Stomach (tissue), 9 donors: ENCODE measurements around the gene CCNJL. TPM values are rescaled to one million over a fixed set of nuclear protein-coding genes. Genes with fewer than 3 reads are reported as not detected.

Source experiments
- DNase-seq, 2 donors: peaks; one replicate each; pipeline versions ENCODE4 v3.0.0 to v3.0.0-alpha.2; 2013 to 2019
- H3K27ac ChIP-seq, 5 donors: fragments of 200-600 bp in 4 of 5; sonication (generic) in 4 of 5; one replicate each; pipeline ENCODE4 v1.5.1; 2013 to 2019; ENCODE audit warnings: mild to moderate bottlenecking in 1 of 5, moderate library complexity in 1 of 5
- H3K27me3 ChIP-seq, 3 donors: fragments of 200-600 bp; sonication (generic); one replicate each; pipeline ENCODE4 v1.5.1; 2017 to 2019; ENCODE audit warnings: mixed run types in 1 of 3
- H3K36me3 ChIP-seq, 4 donors: fragments of 200-600 bp; sonication (generic); 1 replicate in 3 of 4; 2 replicates in 1 of 4; pipeline ENCODE4 v1.5.1; 2016 to 2019
- H3K4me1 ChIP-seq, 4 donors: fragments of 200-600 bp; sonication (generic); one replicate each; pipeline ENCODE4 v1.5.1; 2016 to 2019
- H3K4me3 ChIP-seq, 4 donors: fragments of 200-600 bp; sonication (generic) in 3 of 4; one replicate each; pipeline ENCODE4 v1.5.1; 2016 to 2019; ENCODE audit warnings: mild to moderate bottlenecking in 1 of 4
- H3K9me3 ChIP-seq, 4 donors: fragments of 200-600 bp; sonication (generic); one replicate each; pipeline ENCODE4 v1.5.1; 2016 to 2019
- EP300 ChIP-seq: sonication (generic); formaldehyde crosslinking; IDR thresholded peaks from one replicate; pipeline ENCODE4 v1.6.1; 2017; ENCODE audit warnings: antibody characterized with exemption
- POLR2A ChIP-seq, 4 donors: fragments of 450-650 bp; IDR thresholded peaks; one replicate each; pipeline ENCODE4 v1.6.1; 2016; ENCODE audit warnings: antibody characterized with exemption in 4 of 4, control low read depth in 2 of 4, mild to moderate bottlenecking in 1 of 4, moderate library complexity in 1 of 4
- POLR2AphosphoS5 ChIP-seq, 3 donors: sonication (generic); formaldehyde crosslinking; IDR thresholded peaks; one replicate each; pipeline ENCODE4 v1.6.1; 2016; ENCODE audit warnings: antibody characterized with exemption in 3 of 3
- WGBS, 5 donors: extraction: QIAGEN DNeasy Blood & Tissue Kit in 3 of 5; methylation state at CpG; one replicate each; pipeline versions ENCODE4 v1.1.5 to v1.1.7; 2013 to 2018; 5-methylcytosine and 5-hydroxymethylcytosine counted together
- intact Hi-C: fragments of 100-400 bp; cut with DNase I; formaldehyde crosslinking; loops from one replicate; pipeline ENCODE4 v1.15.1; 2023; ENCODE audit warnings: low total_unique reads
- polyA plus RNA-seq, 3 donors: library from polyadenylated mRNA; stranded (reverse); fragments of 200-250 nt; gene quantifications; one replicate each; pipeline ENCODE4 v1.2.3, GENCODE V29; 2013
- total RNA-seq, 5 donors: library from RNA; depleted of rRNA; stranded (reverse); fragments of >200 nt; gene quantifications; one replicate each; pipeline versions ENCODE4 v1.1.0 to v1.2.3, GENCODE V29; 2014 to 2016
- TF ChIP-seq, protein P1 (sequence below), 7 experiments: fragments of 450-650 bp in 4 of 7; fragments of 200-600 bp in 3 of 7; sonication (generic) in 3 of 7; IDR thresholded peaks; one replicate each; pipeline ENCODE4 v1.5.1; 2016 to 2019; ENCODE audit warnings: antibody characterized with exemption in 7 of 7, control low read depth in 2 of 7, mild to moderate bottlenecking in 1 of 7
- donor health status: healthy with polysubstance abuse.
- donor health status: Bipolar disorder and iron deficiency.
- donor health status: healthy.

CCNJL gene
- total and polyA plus RNA-seq, 8 donors, result 1.4 to 104 (median 3.5) TPM

DNA sequence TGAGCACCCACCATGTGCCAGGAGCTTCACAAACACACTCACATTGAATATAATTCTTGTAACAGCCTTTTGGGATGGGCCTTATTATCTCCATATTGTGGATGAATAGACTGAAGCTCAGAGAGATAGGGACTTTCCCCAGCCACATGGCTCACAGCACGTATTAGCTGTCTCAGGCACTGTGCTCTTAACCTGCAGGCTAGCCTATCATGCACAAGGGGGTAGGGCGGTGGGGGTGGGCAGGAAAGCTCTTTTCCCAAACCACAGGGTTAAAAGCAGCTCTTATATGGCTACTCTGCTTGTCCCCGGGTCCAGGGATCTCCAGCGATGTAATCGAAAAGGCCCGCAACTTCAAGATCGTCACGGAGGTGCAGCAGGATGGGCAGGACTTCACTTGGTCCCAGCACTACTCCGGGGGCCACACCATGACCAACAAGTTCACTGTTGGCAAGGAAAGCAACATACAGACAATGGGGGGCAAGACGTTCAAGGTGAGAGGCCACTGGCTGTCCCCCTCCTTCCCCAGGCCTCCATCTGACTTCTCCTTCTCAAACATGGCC lies 80.5 kb downstream of the CCNJL start:
- TF ChIP-seq EP300 (no peak), POLR2A (IDR thresholded peaks at IDR 0.05) (no peak), POLR2AphosphoS5 (IDR thresholded peaks at IDR 0.05) (no peak)
- TF ChIP-seq, protein P1, sequence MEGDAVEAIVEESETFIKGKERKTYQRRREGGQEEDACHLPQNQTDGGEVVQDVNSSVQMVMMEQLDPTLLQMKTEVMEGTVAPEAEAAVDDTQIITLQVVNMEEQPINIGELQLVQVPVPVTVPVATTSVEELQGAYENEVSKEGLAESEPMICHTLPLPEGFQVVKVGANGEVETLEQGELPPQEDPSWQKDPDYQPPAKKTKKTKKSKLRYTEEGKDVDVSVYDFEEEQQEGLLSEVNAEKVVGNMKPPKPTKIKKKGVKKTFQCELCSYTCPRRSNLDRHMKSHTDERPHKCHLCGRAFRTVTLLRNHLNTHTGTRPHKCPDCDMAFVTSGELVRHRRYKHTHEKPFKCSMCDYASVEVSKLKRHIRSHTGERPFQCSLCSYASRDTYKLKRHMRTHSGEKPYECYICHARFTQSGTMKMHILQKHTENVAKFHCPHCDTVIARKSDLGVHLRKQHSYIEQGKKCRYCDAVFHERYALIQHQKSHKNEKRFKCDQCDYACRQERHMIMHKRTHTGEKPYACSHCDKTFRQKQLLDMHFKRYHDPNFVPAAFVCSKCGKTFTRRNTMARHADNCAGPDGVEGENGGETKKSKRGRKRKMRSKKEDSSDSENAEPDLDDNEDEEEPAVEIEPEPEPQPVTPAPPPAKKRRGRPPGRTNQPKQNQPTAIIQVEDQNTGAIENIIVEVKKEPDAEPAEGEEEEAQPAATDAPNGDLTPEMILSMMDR (IDR thresholded peaks at IDR 0.05), result no peak
- no peaks in the 10 kb centered on the region for H3K27me3 ChIP-seq
- H3K27ac ChIP-seq, result no peak overlapping the region
- H3K9me3 ChIP-seq, result no peaks in the 10 kb centered on the region
- 84 to 89% (median 87%) methylated on average over 10 of the region's 10 CpGs for WGBS, 5 donors
- intact Hi-C loops, result no loop called here
- no peaks in the 10 kb centered on the region for H3K4me1 ChIP-seq
- no peaks in the 10 kb centered on the region for H3K36me3 ChIP-seq
- no peak overlapping the region for H3K4me3 ChIP-seq
- DNase-seq, result no peak

DNA sequence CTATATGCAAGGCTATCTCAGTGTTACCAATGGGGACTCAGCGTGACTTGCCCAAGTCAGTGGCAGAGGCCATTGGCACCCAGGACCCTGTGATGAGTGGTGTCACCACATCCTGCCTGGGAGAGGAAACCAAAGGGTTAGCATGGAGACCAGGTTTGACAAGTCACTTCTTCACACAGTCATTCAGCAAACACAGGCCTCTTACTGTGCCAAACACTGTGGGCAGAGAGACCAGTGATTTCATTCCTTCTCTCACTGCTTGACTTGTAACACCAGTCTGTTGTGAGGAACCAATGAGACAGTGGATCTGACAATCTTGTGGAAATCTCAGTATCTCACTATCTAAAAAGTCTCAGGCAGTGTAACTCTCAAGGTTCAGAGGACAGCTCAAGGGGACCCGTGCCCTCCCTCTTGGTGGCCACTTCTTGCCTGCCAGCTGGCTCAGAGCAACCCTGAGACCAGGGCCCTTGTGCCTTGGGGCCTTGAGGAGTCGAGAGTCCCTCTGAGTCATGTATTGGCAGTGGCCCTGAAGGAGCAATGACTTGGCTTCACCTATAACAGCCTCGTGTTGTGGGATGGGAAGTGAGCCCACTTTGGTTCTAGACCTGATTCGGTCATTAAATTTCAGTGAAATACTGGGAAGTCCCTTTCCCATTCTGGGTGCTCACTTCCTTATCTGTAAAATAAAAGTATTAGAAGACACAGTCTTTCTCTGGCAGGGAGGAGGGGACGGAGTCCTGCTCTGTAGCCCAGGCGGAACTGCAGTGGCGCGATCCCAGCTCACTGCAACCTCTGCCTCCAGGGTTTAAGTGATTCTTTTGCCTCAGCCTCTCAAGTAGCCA lies 81.5 kb downstream of the CCNJL start:
- Histone ChIP-seq H3K27me3 (no peaks in the 10 kb centered on the region), H3K9me3 (no peaks in the 10 kb centered on the region), H3K4me3 (no peak overlapping the region), H3K4me1 (no peaks in the 10 kb centered on the region), H3K36me3 (no peaks in the 10 kb centered on the region), H3K27ac (no peak overlapping the region)
- DNase-seq, result peak in 1 of 2 donors; percentile 29
- no peak for TF ChIP-seq POLR2AphosphoS5 (IDR thresholded peaks at IDR 0.05)
- no peak for TF ChIP-seq EP300
- TF ChIP-seq POLR2A (IDR thresholded peaks at IDR 0.05), result no peak
- TF ChIP-seq, protein P1 (IDR thresholded peaks at IDR 0.05), result no peak
- intact Hi-C loops, result no loop called here
- WGBS, 5 donors, result 75 to 96% (median 82%) methylated on average over 7 to 9 of the region's 9 CpGs

DNA sequence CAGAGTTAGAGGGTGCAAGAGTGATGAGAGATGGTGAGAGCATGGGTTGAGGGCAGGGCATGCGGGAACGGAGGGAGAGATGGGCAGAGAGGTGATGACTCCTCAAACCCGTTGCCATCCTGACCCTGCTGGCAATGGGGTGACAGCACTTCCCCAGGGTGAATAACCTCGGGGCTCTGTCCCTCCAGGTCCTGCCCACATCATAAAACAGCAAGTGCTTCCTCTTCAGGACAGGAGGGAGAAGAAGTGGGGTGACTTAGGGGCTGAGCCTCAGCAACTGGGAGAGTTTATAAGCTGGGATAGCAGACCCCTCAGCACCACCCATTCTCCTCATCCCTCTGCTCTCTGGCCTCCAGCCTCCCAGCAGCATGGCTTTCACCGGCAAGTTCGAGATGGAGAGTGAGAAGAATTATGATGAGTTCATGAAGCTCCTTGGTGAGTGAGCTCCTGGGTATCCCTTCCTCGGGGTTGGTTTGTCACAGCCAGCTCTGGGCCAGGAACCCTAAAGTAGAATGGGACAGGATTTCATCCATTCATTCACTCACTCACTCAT lies 83.1 kb downstream of the CCNJL start, which contains the start of gene FABP6:
TSS of gene FABP6 (plus strand) at position 317 of the 553 bp plus-strand sequence. CDS start at position 369, 52 bp downstream.
- Histone ChIP-seq H3K9me3 (no peaks in the 10 kb centered on the region), H3K4me1 (no peaks in the 10 kb centered on the region), H3K36me3 (no peaks in the 10 kb centered on the region), H3K27me3 (no peaks in the 10 kb centered on the region), H3K27ac (no peak within 1 kb of the TSS), H3K4me3 (no peak within 1 kb of the TSS)
- DNase-seq, result no peak
- no peak for TF ChIP-seq EP300
- TF ChIP-seq POLR2A (IDR thresholded peaks at IDR 0.05), result no peak
- TF ChIP-seq, protein P1 (IDR thresholded peaks at IDR 0.05), result no peak
- no peak for TF ChIP-seq POLR2AphosphoS5 (IDR thresholded peaks at IDR 0.05)
- intact Hi-C loops, result no loop called here
- WGBS, 5 donors, result 75 to 84% (median 76%) methylated on average over 7 of the region's 7 CpGs

DNA sequence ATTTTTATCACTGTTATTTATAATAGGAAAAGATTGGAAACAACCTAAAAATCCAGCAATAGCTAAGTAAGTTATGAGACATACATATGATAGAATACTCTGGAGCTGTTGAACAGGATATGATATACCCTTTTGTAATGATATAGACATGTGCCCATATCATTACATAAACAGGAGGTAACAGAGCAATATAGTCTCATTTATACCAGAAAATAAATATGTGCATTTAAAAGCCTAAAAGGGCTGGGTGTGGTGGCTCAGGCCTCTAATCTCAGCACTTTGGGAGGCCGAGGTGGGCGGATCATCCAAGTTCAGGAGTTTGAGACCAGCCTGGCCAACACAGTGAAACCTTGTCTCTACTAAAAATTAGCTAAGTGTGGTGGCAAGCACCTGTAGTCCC lies 85.4 kb downstream of the CCNJL start:
- DNase-seq, result no peak
- Histone ChIP-seq H3K27ac (no peak overlapping the region), H3K4me3 (no peak overlapping the region), H3K9me3 (no peaks in the 10 kb centered on the region), H3K4me1 (no peaks in the 10 kb centered on the region), H3K27me3 (no peaks in the 10 kb centered on the region), H3K36me3 (no peaks in the 10 kb centered on the region)
- WGBS, 5 donors, result 76 to 89% (median 78%) methylated on average over 2 of the region's 2 CpGs
- no peak for TF ChIP-seq POLR2AphosphoS5 (IDR thresholded peaks at IDR 0.05)
- TF ChIP-seq, protein P1 (IDR thresholded peaks at IDR 0.05), result no peak
- intact Hi-C loops, result no loop called here
